Gastrocnemius medialis (tissue), 4 donors: ENCODE measurements around the gene PRKCE. TPM values are rescaled to one million over a fixed set of nuclear protein-coding genes. Genes with fewer than 3 reads are reported as not detected.

ENCODE experiments used
- ATAC-seq, 2 donors: fragments of 150-250 bp; one replicate each; pipeline ENCODE4 v1.9.1; 2016
- DNase-seq, 2 donors: peaks; one replicate each; pipeline ENCODE4 v3.0.0-alpha.2; 2019
- H3K27ac ChIP-seq, 4 donors: fragments of 200-600 bp; sonication (generic); 1 replicate in 1 of 4; 2 replicates in 3 of 4; pipeline ENCODE4 v1.5.1; 2016 to 2018; ENCODE audit warnings: mild to moderate bottlenecking in 2 of 4, moderate library complexity in 1 of 4
- H3K27me3 ChIP-seq, 3 donors: fragments of 200-600 bp; sonication (generic) in 2 of 3; 1 replicate in 1 of 3; 2 replicates in 2 of 3; pipeline versions ENCODE4 v1.5.1 to v1.6.0; 2016 to 2019; ENCODE audit warnings: mild to moderate bottlenecking in 1 of 3, moderate library complexity in 1 of 3
- H3K36me3 ChIP-seq, 2 donors: fragments of 200-600 bp; sonication (generic) in 1 of 2; one replicate each; pipeline ENCODE4 v1.5.1; 2017 to 2018
- H3K4me1 ChIP-seq, 2 donors: fragments of 200-600 bp; sonication (generic) in 1 of 2; one replicate each; pipeline ENCODE4 v1.5.1; 2016 to 2017; ENCODE audit warnings: mild to moderate bottlenecking in 2 of 2
- H3K4me3 ChIP-seq, 4 donors: fragments of 200-600 bp; sonication (generic) in 3 of 4; 1 replicate in 1 of 4; 2 replicates in 3 of 4; pipeline ENCODE4 v1.5.1; 2016 to 2019; ENCODE audit warnings: mild to moderate bottlenecking in 2 of 4
- H3K9me3 ChIP-seq, 3 donors: fragments of 200-600 bp; sonication (generic) in 2 of 3; 1 replicate in 1 of 3; 2 replicates in 2 of 3; pipeline ENCODE4 v1.5.1; 2016 to 2019
- CTCF ChIP-seq, 5 experiments: fragments of 450-650 bp in 3 of 5; fragments of 200-600 bp in 2 of 5; sonication (generic) in 2 of 5; IDR thresholded peaks in 4 of 5; conservative IDR thresholded peaks in 1 of 5; 1 replicate in 4 of 5; 2 replicates in 1 of 5; pipeline ENCODE4 v1.5.1; 2016 to 2019; ENCODE audit warnings: antibody characterized with exemption in 5 of 5, mild to moderate bottlenecking in 3 of 5, moderate library complexity in 3 of 5
- POLR2A ChIP-seq, 2 donors: fragments of 450-650 bp; IDR thresholded peaks; one replicate each; pipeline ENCODE4 v1.6.1; 2017; ENCODE audit warnings: antibody characterized with exemption in 2 of 2, mild to moderate bottlenecking in 2 of 2, moderate library complexity in 2 of 2
- in situ Hi-C, 4 donors: fragments of 200-750 bp; cut with MboI; loops; one replicate each; pipeline versions ENCODE4 v1.15.0 to v1.8.0; 2017; ENCODE audit warnings: low sequenced_read_pairs in 4 of 4
- intact Hi-C: fragments of 100-400 bp; cut with DNase I; formaldehyde crosslinking; loops from one replicate; pipeline ENCODE4 v1.15.1; 2023; ENCODE audit warnings: low total_unique reads
- total RNA-seq, 4 donors: library from RNA; depleted of rRNA; stranded (reverse); fragments of >200 nt; gene quantifications; one replicate each; pipeline versions ENCODE4 v1.1.0 to v1.2.3, GENCODE V29; 2016

PRKCE gene
- total RNA-seq, 4 donors from 2014 or later: 5.8 to 28.9 (median 11.8) TPM

GRCh38 chr2:45617496-45617895 lies 34.0 kb upstream of the PRKCE start:
- DNase-seq: no peak
- H3K27ac ChIP-seq: no peak overlapping the region
- no peaks in the 10 kb centered on the region for H3K36me3 ChIP-seq
- TF ChIP-seq POLR2A (IDR thresholded peaks at IDR 0.05) (no peak), CTCF (IDR thresholded peaks at IDR 0.05 in 4 of 5, conservative IDR thresholded peaks at IDR 0.05 in 1 of 5) (no peak)
- in situ Hi-C loops: no loop called here
- no peaks in the 10 kb centered on the region for H3K9me3 ChIP-seq
- H3K27me3 ChIP-seq: no peaks in the 10 kb centered on the region
- peaks cover 0 to 7% of the 10 kb centered on the region in 2 donors for H3K4me1 ChIP-seq
- ATAC-seq: no peak
- intact Hi-C loops: no loop called here
- no peak overlapping the region for H3K4me3 ChIP-seq

- no peaks in the 10 kb centered on the region for H3K9me3 ChIP-seq
- H3K4me1 ChIP-seq: peaks cover 0 to 3% of the 10 kb centered on the region in 2 donors
- no peaks in the 10 kb centered on the region for H3K27me3 ChIP-seq
- H3K36me3 ChIP-seq: no peaks in the 10 kb centered on the region
- no peak overlapping the region for H3K27ac ChIP-seq
- no peak for TF ChIP-seq CTCF (IDR thresholded peaks at IDR 0.05 in 4 of 5, conservative IDR thresholded peaks at IDR 0.05 in 1 of 5)
- DNase-seq (no peak), ATAC-seq (no peak)
- H3K4me3 ChIP-seq: no peak overlapping the region
- intact Hi-C loops (no loop called here), in situ Hi-C loops (no loop called here)
Measured at GRCh38 chr2:45622336-45623075, 29.0 kb upstream of the PRKCE start.

- in situ Hi-C loops (no loop called here), intact Hi-C loops (no loop called here)
- DNase-seq (no peak), ATAC-seq (no peak)
- H3K9me3 ChIP-seq: no peaks in the 10 kb centered on the region
- H3K4me3 ChIP-seq: no peak overlapping the region
- no peaks in the 10 kb centered on the region for H3K4me1 ChIP-seq
- no peak overlapping the region for H3K27ac ChIP-seq
- no peaks in the 10 kb centered on the region for H3K27me3 ChIP-seq
- no peak for TF ChIP-seq CTCF (IDR thresholded peaks at IDR 0.05 in 4 of 5, conservative IDR thresholded peaks at IDR 0.05 in 1 of 5)
- TF ChIP-seq POLR2A (IDR thresholded peaks at IDR 0.05): no peak
- no peaks in the 10 kb centered on the region for H3K36me3 ChIP-seq
Measured at GRCh38 chr2:45623098-45623497, 28.4 kb upstream of the PRKCE start.

- no peak overlapping the region for H3K4me3 ChIP-seq
- intact Hi-C loops: no loop called here
- ATAC-seq (no peak), DNase-seq (no peak)
- no peaks in the 10 kb centered on the region for H3K27me3 ChIP-seq
- no peaks in the 10 kb centered on the region for H3K9me3 ChIP-seq
- no peaks in the 10 kb centered on the region for H3K36me3 ChIP-seq
- TF ChIP-seq CTCF (IDR thresholded peaks at IDR 0.05 in 4 of 5, conservative IDR thresholded peaks at IDR 0.05 in 1 of 5) (no peak), POLR2A (IDR thresholded peaks at IDR 0.05) (no peak)
- H3K27ac ChIP-seq: no peak overlapping the region
- in situ Hi-C loops: no loop called here
- no peaks in the 10 kb centered on the region for H3K4me1 ChIP-seq
Measured at GRCh38 chr2:45625824-45626223, 25.7 kb upstream of the PRKCE start.
